ENCODE results near the gene C2orf15. TPM values are rescaled to one million over a fixed set of nuclear protein-coding genes. Genes with fewer than 3 reads are reported as not detected.

C2orf15 gene
- total and polyA plus RNA-seq, 9 of the 15 experiments (the other 6 are each of a cell fraction or from before 2014, with no cell fraction given), result 0.04 to 0.27 (median 0.15) TPM; not detected in 1

DNA sequence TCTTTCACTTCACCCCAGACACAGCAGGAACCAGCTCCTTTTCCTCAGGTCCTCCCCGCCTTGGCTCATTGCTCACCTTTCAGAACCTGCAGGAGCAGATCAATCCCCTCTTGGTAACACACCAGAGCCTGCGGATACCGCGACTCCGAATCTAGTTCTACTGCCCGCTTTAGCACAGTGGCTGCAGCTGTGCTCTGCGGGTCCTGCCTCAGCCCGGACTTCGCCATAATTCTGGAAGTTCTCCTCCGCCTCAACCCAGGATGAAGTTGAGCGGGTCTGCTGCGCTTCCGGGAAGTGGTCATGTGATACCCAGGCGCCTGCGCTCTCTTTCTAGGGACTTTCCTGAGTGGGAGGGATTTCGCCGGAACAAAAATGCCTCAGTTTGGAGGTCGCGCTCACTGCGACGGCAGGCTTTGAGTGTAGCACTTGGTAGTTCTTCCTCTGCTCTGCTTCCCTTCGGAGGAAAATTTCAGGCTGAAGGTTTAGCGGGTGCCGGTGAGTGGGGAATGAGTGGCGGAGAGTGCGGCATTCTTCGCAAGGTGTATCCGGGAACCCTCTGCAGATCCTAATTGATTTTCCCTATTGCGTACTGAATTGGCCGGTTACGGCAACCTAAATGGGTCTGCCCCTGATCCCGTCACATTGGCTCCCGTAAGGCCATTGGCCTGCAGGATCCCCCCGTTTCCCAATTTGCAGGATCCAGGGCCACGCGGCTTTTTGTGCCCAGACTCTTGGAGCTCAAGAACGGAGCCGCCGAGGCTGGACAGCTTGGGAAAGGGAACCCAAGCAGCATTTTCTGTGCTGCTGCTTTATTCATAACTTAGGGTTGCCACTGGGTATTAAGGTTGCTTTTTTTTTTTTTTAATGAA lies 39.5 kb downstream of the C2orf15 start, which contains the start of the genes MITD1 and MRPL30 (continued):
- TF ChIP-seq MGA (IDR thresholded peaks at IDR 0.05) (peak; percentile 40; the same call in 1 of the 2 replicates), NRF1 (conservative IDR thresholded peaks at IDR 0.05 in 1 of 2, IDR thresholded peaks at IDR 0.05 in 1 of 2) (peak; percentile 90 to 93), KLF6 (CRISPR knock-in tag; IDR thresholded peaks at IDR 0.05; ENCODE audit: borderline replicate concordance) (no peak), ZNF263 (CRISPR knock-in tag; IDR thresholded peaks at IDR 0.05; ENCODE audit: borderline replicate concordance) (peak; percentile 21; the same call in 1 of the 2 replicates), ZSCAN32 (CRISPR knock-in tag; IDR thresholded peaks at IDR 0.05) (no peak), KLF10 (CRISPR knock-in tag; IDR thresholded peaks at IDR 0.05) (no peak), TAL1 (IDR thresholded peaks at IDR 0.05) (peak; percentile 10; the same call in 1 of the 2 replicates), XRCC5 (IDR thresholded peaks at IDR 0.05; ENCODE audit: low read depth, low read length) (peak; percentile 98), KAT7 (CRISPR knock-in tag; IDR thresholded peaks at IDR 0.05; ENCODE audit: borderline replicate concordance) (peak; percentile 81; the same call in 1 of the 2 replicates), ZNF668 (CRISPR knock-in tag; IDR thresholded peaks at IDR 0.05) (no peak), JUN (IDR thresholded peaks at IDR 0.05; ENCODE audit: borderline replicate concordance, low read depth, low read length) (0 out of 2 replicates have a peak, but pooled peaks have one; percentile 5), JUN (CRISPR knock-in tag; IDR thresholded peaks at IDR 0.05; ENCODE audit: borderline replicate concordance) (no peak), STAT5A (IDR thresholded peaks at IDR 0.05; ENCODE audit: borderline replicate concordance, low read length) (peak; percentile 45; the same call in 1 of the 2 replicates), ZNF639 (CRISPR knock-in tag; conservative IDR thresholded peaks at IDR 0.05 in 1 of 2, IDR thresholded peaks at IDR 0.05 in 1 of 2) (no peak; a peak in 1 of 4 replicates)
